Measurements from ENCODE around the gene ASCL1. TPM values are rescaled to one million over a fixed set of nuclear protein-coding genes. Genes with fewer than 3 reads are reported as not detected.

ASCL1 gene
- total RNA-seq, 1 donor from 2014 or later, result not detected

- no peak overlapping the region for H3K4me3 ChIP-seq (ENCODE audit: low read depth, low read length)
- no peak for DNase-seq (ENCODE audit: low read depth)
- no peak for TF ChIP-seq CTCF (conservative IDR thresholded peaks at IDR 0.05; ENCODE audit: low read depth, low read length)
Observed at GRCh38 chr12:102956738-102957327, 641 bp upstream of the ASCL1 start.

GRCh38 chr12:102958073-102958829, 777 bp downstream of the ASCL1 start:
- no peak for DNase-seq (ENCODE audit: low read depth)
- H3K4me3 ChIP-seq (ENCODE audit: low read depth, low read length), result peak overlapping the region; percentile 40
- TF ChIP-seq CTCF (conservative IDR thresholded peaks at IDR 0.05; ENCODE audit: low read depth, low read length), result no peak

- no peak for DNase-seq (ENCODE audit: low read depth)
- no peak overlapping the region for H3K4me3 ChIP-seq (ENCODE audit: low read depth, low read length)
- TF ChIP-seq CTCF (conservative IDR thresholded peaks at IDR 0.05; ENCODE audit: low read depth, low read length), result no peak
Observed at GRCh38 chr12:102958830-102959176, 1.3 kb downstream of the ASCL1 start.

- no peak for TF ChIP-seq CTCF (conservative IDR thresholded peaks at IDR 0.05; ENCODE audit: low read depth, low read length)
- H3K4me3 ChIP-seq (ENCODE audit: low read depth, low read length), result no peak overlapping the region
- no peak for DNase-seq (ENCODE audit: low read depth)
Observed at GRCh38 chr12:102959391-102959790, 1.9 kb downstream of the ASCL1 start.

- no peak overlapping the region for H3K4me3 ChIP-seq (ENCODE audit: low read depth, low read length)
- DNase-seq (ENCODE audit: low read depth), result no peak
- no peak for TF ChIP-seq CTCF (conservative IDR thresholded peaks at IDR 0.05; ENCODE audit: low read depth, low read length)
Observed at GRCh38 chr12:102960766-102961465, 3.4 kb downstream of the ASCL1 start.

GRCh38 chr12:102961466-102961855, 4.0 kb downstream of the ASCL1 start:
- no peak for TF ChIP-seq CTCF (conservative IDR thresholded peaks at IDR 0.05; ENCODE audit: low read depth, low read length)
- DNase-seq (ENCODE audit: low read depth), result no peak
- H3K4me3 ChIP-seq (ENCODE audit: low read depth, low read length), result no peak overlapping the region

Measured in epithelial cell of proximal tubule (primary cell).